Lower lobe of right lung (tissue), 2 donors: Measurements from ENCODE around the gene SH3GLB1. TPM values are rescaled to one million over a fixed set of nuclear protein-coding genes. Genes with fewer than 3 reads are reported as not detected.
"Not testable (repeated sequence)": the region's sequence is repeated elsewhere in the genome, so short reads cannot be mapped to it uniquely, and the experiment has no call there.

ENCODE experiments used
- ATAC-seq, 2 donors: fragments of 200-7000 bp; cut with Tn5 transposase; one replicate each; pipeline ENCODE4 v1.9.1; 2020 to 2022; ENCODE audit warnings: mild to moderate bottlenecking in 2 of 2, moderate library complexity in 2 of 2
- DNase-seq: peaks from one replicate; pipeline ENCODE4 v3.0.0-alpha.2; 2020
- H3K27ac ChIP-seq: fragments of 200-600 bp; one replicate; pipeline ENCODE4 v1.8.0; 2022
- H3K27me3 ChIP-seq: fragments of 200-600 bp; one replicate; pipeline ENCODE4 v1.8.0; 2022; ENCODE audit warnings: low read depth
- H3K36me3 ChIP-seq: fragments of 200-600 bp; one replicate; pipeline ENCODE4 v1.8.0; 2022; ENCODE audit warnings: mild to moderate bottlenecking
- H3K4me1 ChIP-seq: fragments of 200-600 bp; one replicate; pipeline ENCODE4 v1.8.0; 2022
- H3K4me3 ChIP-seq: fragments of 200-600 bp; one replicate; pipeline ENCODE4 v1.8.0; 2022; ENCODE audit warnings: mild to moderate bottlenecking
- H3K9me3 ChIP-seq: fragments of 200-600 bp; one replicate; pipeline ENCODE4 v1.8.0; 2022
- CTCF ChIP-seq: fragments of 200-600 bp; IDR thresholded peaks from one replicate; pipeline ENCODE4 v1.8.0; 2022; ENCODE audit warnings: antibody characterized with exemption, mild to moderate bottlenecking
- intact Hi-C: fragments of 100-400 bp; cut with DNase I; formaldehyde crosslinking; loops from one replicate; pipeline ENCODE4 v1.11.0; 2022
- long read RNA-seq: library from polyadenylated mRNA; unstranded; transcript quantifications from one replicate; pipeline ENCODE4 v2.0.0, GENCODE V29; 2021
- total RNA-seq: library from RNA; stranded (reverse); fragmentation: NEBNext Ultra II Directional; extraction: Animal tissue kit (Norgen Biotek cat#: 25700); gene quantifications from one replicate; pipeline ENCODE4 v1.2.1, GENCODE V29; 2021
- donor health status: DM: no; HTN: yes; CAD: no; lungs with severe emphysema.

The SH3GLB1 gene
- 91.1 TPM for total RNA-seq
- long read RNA-seq, full-length matches to known transcripts: 103 of 128 reads
- long read RNA-seq, partial matches to known transcripts: 4 of 128 reads
- long read RNA-seq, other reads (novel, unspliced or antisense): 21 of 128 reads

GRCh38 chr1:86704458-86704971, at the start of gene SH3GLB1:
TSS of gene SH3GLB1 (plus strand) at chr1:86704576. CDS start at chr1:86704900, 324 bp downstream.
- Histone ChIP-seq H3K9me3 (no peaks in the 10 kb centered on the region), H3K4me1 (peaks cover 42% of the 10 kb centered on the region), H3K27ac (peak within 1 kb of the TSS; percentile 98), H3K27me3 (no peaks in the 10 kb centered on the region), H3K4me3 (peak within 1 kb of the TSS; percentile 84), H3K36me3 (no peaks in the 10 kb centered on the region)
- peak; percentile 94 for DNase-seq
- ATAC-seq: peak; percentile 96 to 98
- intact Hi-C loops: no loop called here
- TF ChIP-seq CTCF: peak; percentile 85

GRCh38 chr1:86658381-86658780, 46.0 kb upstream of the SH3GLB1 start:
- H3K27me3 ChIP-seq, H3K27ac ChIP-seq, DNase-seq, H3K36me3 ChIP-seq, H3K9me3 ChIP-seq, H3K4me3 ChIP-seq, intact Hi-C loops, H3K4me1 ChIP-seq, ATAC-seq: not testable (repeated sequence)

GRCh38 chr1:86666368-86666767, 38.0 kb upstream of the SH3GLB1 start:
- DNase-seq (no peak), ATAC-seq (no peak)
- Histone ChIP-seq H3K27me3 (no peaks in the 10 kb centered on the region), H3K4me3 (no peak overlapping the region), H3K4me1 (no peaks in the 10 kb centered on the region), H3K27ac (no peak overlapping the region), H3K36me3 (no peaks in the 10 kb centered on the region), H3K9me3 (peaks cover 5% of the 10 kb centered on the region)
- no peak for TF ChIP-seq CTCF
- intact Hi-C loops: no loop called here

- intact Hi-C loops: no loop called here
- no peaks in the 10 kb centered on the region for H3K36me3 ChIP-seq
- peak; percentile 19 for TF ChIP-seq CTCF
- no peaks in the 10 kb centered on the region for H3K27me3 ChIP-seq
- H3K4me1 ChIP-seq: no peaks in the 10 kb centered on the region
- H3K9me3 ChIP-seq: no peaks in the 10 kb centered on the region
- ATAC-seq (no peak), DNase-seq (no peak)
- no peak overlapping the region for H3K4me3 ChIP-seq
- no peak overlapping the region for H3K27ac ChIP-seq
These were observed 16.8 kb upstream of the SH3GLB1 start for GRCh38 chr1:86687595-86687994.

GRCh38 chr1:86692641-86693040, 11.7 kb upstream of the SH3GLB1 start:
- intact Hi-C loops: no loop called here
- no peak overlapping the region for H3K4me3 ChIP-seq
- H3K9me3 ChIP-seq: no peaks in the 10 kb centered on the region
- no peaks in the 10 kb centered on the region for H3K27me3 ChIP-seq
- DNase-seq (no peak), ATAC-seq (no peak)
- H3K27ac ChIP-seq: no peak overlapping the region
- H3K36me3 ChIP-seq: no peaks in the 10 kb centered on the region
- no peaks in the 10 kb centered on the region for H3K4me1 ChIP-seq
- no peak for TF ChIP-seq CTCF

GRCh38 chr1:86695400-86695799, 9.0 kb upstream of the SH3GLB1 start:
- Histone ChIP-seq H3K4me1 (no peaks in the 10 kb centered on the region), H3K27ac (no peak overlapping the region), H3K4me3 (no peak overlapping the region), H3K27me3 (no peaks in the 10 kb centered on the region), H3K9me3 (no peaks in the 10 kb centered on the region), H3K36me3 (no peaks in the 10 kb centered on the region)
- no peak for ATAC-seq
- no peak for DNase-seq
- intact Hi-C loops: no loop called here
- TF ChIP-seq CTCF: no peak
